Smooth muscle cell (in vitro differentiated cells): ENCODE results near the gene ELMOD3. TPM values are rescaled to one million over a fixed set of nuclear protein-coding genes. Genes with fewer than 3 reads are reported as not detected.

Source experiments
- DNase-seq: peaks from one replicate; lab custom pipeline; 2025; ENCODE audit not compliant: unreplicated experiment; lab: John Stamatoyannopoulos, UW
- H2AFZ ChIP-seq: fragments of 200-600 bp; sonication (generic); 2 replicates; pipeline ENCODE4 v1.6.0; 2016; ENCODE audit warnings: antibody characterized with exemption, low read depth, mild to moderate bottlenecking
- H3F3A ChIP-seq: fragments of 200-600 bp; sonication (generic); 2 replicates; pipeline ENCODE4 v1.6.0; 2017; ENCODE audit warnings: antibody characterized with exemption, low read depth
- H3K27ac ChIP-seq: fragments of 200-600 bp; sonication (generic); 2 replicates; pipeline ENCODE4 v1.5.1; 2016; ENCODE audit warnings: low read depth, mild to moderate bottlenecking
- H3K27me3 ChIP-seq: fragments of 200-600 bp; sonication (generic); 2 replicates; pipeline ENCODE4 v1.6.1; 2016; ENCODE audit warnings: low read depth, mild to moderate bottlenecking
- H3K36me3 ChIP-seq: fragments of 200-600 bp; sonication (generic); 2 replicates; pipeline ENCODE4 v1.5.1; 2016; ENCODE audit warnings: low read depth
- H3K4me1 ChIP-seq: fragments of 200-600 bp; sonication (generic); 2 replicates; pipeline ENCODE4 v1.5.1; 2016; ENCODE audit warnings: low read depth
- H3K4me2 ChIP-seq: fragments of 200-600 bp; sonication (generic); 2 replicates; pipeline ENCODE4 v1.6.0; 2016; ENCODE audit warnings: mild to moderate bottlenecking
- H3K4me3 ChIP-seq: fragments of 200-600 bp; sonication (generic); 2 replicates; pipeline ENCODE4 v1.5.1; 2016; ENCODE audit warnings: mild to moderate bottlenecking
- H3K79me2 ChIP-seq: fragments of 200-600 bp; sonication (generic); 2 replicates; pipeline ENCODE4 v1.6.0; 2016; ENCODE audit warnings: low read depth, mild to moderate bottlenecking
- H3K9ac ChIP-seq: fragments of 200-600 bp; sonication (generic); 2 replicates; pipeline ENCODE4 v1.6.0; 2016; ENCODE audit warnings: low read depth
- H3K9me3 ChIP-seq: fragments of 200-600 bp; sonication (generic); replicated peaks from 2 replicates; pipeline ENCODE4 v1.5.1; 2016; ENCODE audit warnings: low read depth
- H4K20me1 ChIP-seq: fragments of 200-600 bp; sonication (generic); 2 replicates; pipeline ENCODE4 v1.6.0; 2016; ENCODE audit warnings: low read depth
- WGBS: methylation state at CpG from one replicate; pipeline ENCODE4 v1.1.7; 2016; ENCODE audit warnings: low lambda C conversion rate; 5-methylcytosine and 5-hydroxymethylcytosine counted together
- polyA plus RNA-seq: library from polyadenylated mRNA; unstranded; fragments of >200 nt; fragmentation: Nextera tagmentation; extraction: Ambion mirVana; gene quantifications from 2 replicates; pipeline ENCODE4 v1.2.1, GENCODE V29; 2016
- total RNA-seq: library from RNA; depleted of rRNA; stranded (reverse); fragments of >200 nt; gene quantifications from 2 replicates; pipeline ENCODE4 v1.2.3, GENCODE V29; 2014
- TF ChIP-seq, protein P1 (sequence below): fragments of 200-600 bp; sonication (generic); IDR thresholded peaks from 2 replicates; pipeline ENCODE4 v1.5.1; 2017; ENCODE audit warnings: borderline replicate concordance, mild to moderate bottlenecking, antibody characterized with exemption; ENCODE audit not compliant: insufficient read depth, poor library complexity, severe bottlenecking

Gene ELMOD3
- total and polyA plus RNA-seq, 2 experiments from 2014 or later: 13.3 to 15.2 TPM

DNA sequence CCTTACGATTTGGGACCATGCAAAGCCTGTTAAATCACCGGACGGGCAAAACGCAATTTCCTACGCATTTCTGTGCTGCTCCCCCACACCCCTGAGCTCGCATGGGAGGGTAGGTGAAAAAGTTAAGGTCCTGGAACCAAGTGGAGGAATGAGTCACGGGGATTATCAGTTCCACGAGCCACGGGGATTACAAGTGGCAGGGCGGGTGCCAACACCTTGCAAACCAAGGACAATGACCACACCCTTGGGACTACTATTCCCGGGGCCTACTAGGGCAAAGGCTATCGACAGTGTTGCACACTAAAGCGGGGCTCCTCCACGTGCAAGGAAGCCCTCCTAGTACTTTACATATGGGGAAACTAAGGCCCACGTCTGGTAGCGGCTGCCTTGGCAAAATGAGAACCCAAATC is 688 bp upstream of the ELMOD3 start:
- WGBS: 35% methylated on average over 16 of the region's 16 CpGs
- peak overlapping the region; percentile 27 for H3K9ac ChIP-seq
- no peaks in the 10 kb centered on the region for H3F3A ChIP-seq
- H3K27me3 ChIP-seq: no peaks in the 10 kb centered on the region
- no peaks in the 10 kb centered on the region for H3K9me3 ChIP-seq
- H3K36me3 ChIP-seq: no peaks in the 10 kb centered on the region
- H3K4me2 ChIP-seq: peak overlapping the region; percentile 89
- peaks cover 11% of the 10 kb centered on the region for H3K4me1 ChIP-seq
- H3K4me3 ChIP-seq: peak overlapping the region; percentile 62
- no peak overlapping the region for H3K27ac ChIP-seq
- TF ChIP-seq, protein P1, sequence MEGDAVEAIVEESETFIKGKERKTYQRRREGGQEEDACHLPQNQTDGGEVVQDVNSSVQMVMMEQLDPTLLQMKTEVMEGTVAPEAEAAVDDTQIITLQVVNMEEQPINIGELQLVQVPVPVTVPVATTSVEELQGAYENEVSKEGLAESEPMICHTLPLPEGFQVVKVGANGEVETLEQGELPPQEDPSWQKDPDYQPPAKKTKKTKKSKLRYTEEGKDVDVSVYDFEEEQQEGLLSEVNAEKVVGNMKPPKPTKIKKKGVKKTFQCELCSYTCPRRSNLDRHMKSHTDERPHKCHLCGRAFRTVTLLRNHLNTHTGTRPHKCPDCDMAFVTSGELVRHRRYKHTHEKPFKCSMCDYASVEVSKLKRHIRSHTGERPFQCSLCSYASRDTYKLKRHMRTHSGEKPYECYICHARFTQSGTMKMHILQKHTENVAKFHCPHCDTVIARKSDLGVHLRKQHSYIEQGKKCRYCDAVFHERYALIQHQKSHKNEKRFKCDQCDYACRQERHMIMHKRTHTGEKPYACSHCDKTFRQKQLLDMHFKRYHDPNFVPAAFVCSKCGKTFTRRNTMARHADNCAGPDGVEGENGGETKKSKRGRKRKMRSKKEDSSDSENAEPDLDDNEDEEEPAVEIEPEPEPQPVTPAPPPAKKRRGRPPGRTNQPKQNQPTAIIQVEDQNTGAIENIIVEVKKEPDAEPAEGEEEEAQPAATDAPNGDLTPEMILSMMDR: no peak
- H3K79me2 ChIP-seq: peaks cover 19% of the 10 kb centered on the region
- no peak for DNase-seq
- H2AFZ ChIP-seq: no peak overlapping the region
- H4K20me1 ChIP-seq: peaks cover 11% of the 10 kb centered on the region

DNA sequence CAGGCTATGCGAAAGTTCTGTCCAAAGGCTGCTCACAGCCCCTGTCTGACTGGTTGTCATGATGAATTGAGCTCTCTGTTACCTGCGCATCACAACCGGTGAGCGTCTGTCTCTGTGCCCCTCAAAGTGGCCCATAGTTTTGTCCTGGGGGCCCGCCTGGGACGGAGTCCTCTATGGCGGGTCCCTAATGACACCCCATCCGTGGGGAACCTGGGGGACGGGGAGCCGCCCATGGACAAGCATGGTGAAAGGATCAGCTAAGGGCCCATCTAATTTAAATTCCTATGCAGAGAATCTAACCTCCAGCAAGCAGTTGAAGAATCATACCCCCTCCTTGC is 473 bp downstream of the ELMOD3 start:
- peaks cover 19% of the 10 kb centered on the region for H3K79me2 ChIP-seq
- TF ChIP-seq, protein P1: no peak
- H3K9me3 ChIP-seq: no peaks in the 10 kb centered on the region
- 17% methylated on average over 10 of the region's 10 CpGs for WGBS
- no peaks in the 10 kb centered on the region for H3F3A ChIP-seq
- no peak for DNase-seq
- peak overlapping the region; percentile 86 for H3K9ac ChIP-seq
- no peaks in the 10 kb centered on the region for H3K36me3 ChIP-seq
- peak overlapping the region; percentile 62 for H3K4me3 ChIP-seq
- H3K27ac ChIP-seq: peak overlapping the region; percentile 36
- peak overlapping the region; percentile 92 for H3K4me2 ChIP-seq
- H3K27me3 ChIP-seq: no peaks in the 10 kb centered on the region
- peaks cover 11% of the 10 kb centered on the region for H4K20me1 ChIP-seq
- peaks cover 11% of the 10 kb centered on the region for H3K4me1 ChIP-seq
- H2AFZ ChIP-seq: peak overlapping the region; percentile 87

DNA sequence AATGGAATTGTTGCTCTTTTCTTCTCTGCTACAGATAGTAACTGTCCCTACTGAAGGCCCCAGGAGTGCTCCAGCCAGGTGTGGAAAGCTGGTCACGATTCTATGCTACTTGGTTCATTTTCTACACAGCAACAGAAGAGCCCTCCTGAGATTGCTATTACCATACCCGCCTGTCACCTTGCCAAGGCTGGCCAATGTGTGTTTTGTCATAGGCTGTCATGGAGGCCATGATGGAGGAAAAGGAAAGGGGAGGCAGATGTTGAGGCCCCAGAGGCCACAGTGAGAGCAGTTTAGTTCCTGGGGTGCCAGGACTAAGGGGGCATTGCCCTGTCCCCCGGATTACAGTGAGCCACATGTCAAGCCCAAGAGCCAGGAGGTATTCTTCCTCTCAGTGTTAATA is 952 bp downstream of the ELMOD3 start:
- H3K79me2 ChIP-seq: peaks cover 19% of the 10 kb centered on the region

DNA sequence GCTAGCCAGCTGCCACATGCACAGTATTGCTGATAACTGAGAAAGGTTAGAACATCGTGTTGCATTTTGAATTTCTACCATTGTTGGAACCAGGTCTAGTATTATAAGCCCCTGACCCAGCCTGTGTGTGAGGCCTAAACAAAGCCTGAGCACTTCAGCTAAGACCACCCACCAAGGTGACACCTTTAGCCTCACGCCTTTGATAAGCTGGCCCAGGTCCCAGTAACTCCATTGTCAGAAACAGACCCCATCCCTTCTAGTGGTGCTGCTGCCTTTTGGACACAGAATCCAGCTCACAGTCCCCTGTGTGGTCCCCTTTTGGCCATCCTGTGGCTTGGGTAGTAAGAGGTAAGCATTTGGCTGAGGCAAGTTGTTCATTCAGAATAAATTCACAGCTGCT is 1.6 kb downstream of the ELMOD3 start:
- H3K27ac ChIP-seq: no peak overlapping the region
- no peak overlapping the region for H2AFZ ChIP-seq
- H3K4me1 ChIP-seq: peaks cover 11% of the 10 kb centered on the region
- no peak overlapping the region for H3K4me2 ChIP-seq
- no peaks in the 10 kb centered on the region for H3K36me3 ChIP-seq
- H3K9me3 ChIP-seq: no peaks in the 10 kb centered on the region
- H3F3A ChIP-seq: no peaks in the 10 kb centered on the region
- no peak overlapping the region for H3K9ac ChIP-seq
- TF ChIP-seq, protein P1: no peak
- H3K79me2 ChIP-seq: peaks cover 19% of the 10 kb centered on the region
- no peak for DNase-seq
- H3K4me3 ChIP-seq: no peak overlapping the region
- 95% methylated on average over 2 of the region's 2 CpGs for WGBS
- peaks cover 11% of the 10 kb centered on the region for H4K20me1 ChIP-seq
- H3K27me3 ChIP-seq: no peaks in the 10 kb centered on the region

More for the DNA sequence above, 952 bp downstream of the ELMOD3 start:
- peak overlapping the region; percentile 87 for H2AFZ ChIP-seq
- 94% methylated on average over 3 of the region's 3 CpGs for WGBS
- H3K27ac ChIP-seq: no peak overlapping the region
- H3K4me3 ChIP-seq: peak overlapping the region; percentile 62
- TF ChIP-seq, protein P1: no peak
- peaks cover 11% of the 10 kb centered on the region for H4K20me1 ChIP-seq
- DNase-seq: no peak
- no peaks in the 10 kb centered on the region for H3K36me3 ChIP-seq
- H3K9ac ChIP-seq: peak overlapping the region; percentile 86
- no peaks in the 10 kb centered on the region for H3K9me3 ChIP-seq
- H3K4me2 ChIP-seq: peak overlapping the region; percentile 92
- H3K27me3 ChIP-seq: no peaks in the 10 kb centered on the region
- no peaks in the 10 kb centered on the region for H3F3A ChIP-seq
- peaks cover 11% of the 10 kb centered on the region for H3K4me1 ChIP-seq
